PC-9 (cell line): ENCODE measurements around the gene MYBPC3.

Source experiments
- EZH2 ChIP-seq: fragments of 200-600 bp; sonication (generic); IDR thresholded peaks from 2 replicates; pipeline ENCODE4 v1.8.0; 2017; ENCODE audit warnings: antibody characterized with exemption, low read depth
- TF ChIP-seq, protein P1 (sequence below): fragments of 200-600 bp; sonication (generic); conservative IDR thresholded peaks from 2 replicates; pipeline ENCODE4 v1.6.1; 2017; ENCODE audit warnings: mixed run types, antibody characterized with exemption, mild to moderate bottlenecking, moderate library complexity

DNA sequence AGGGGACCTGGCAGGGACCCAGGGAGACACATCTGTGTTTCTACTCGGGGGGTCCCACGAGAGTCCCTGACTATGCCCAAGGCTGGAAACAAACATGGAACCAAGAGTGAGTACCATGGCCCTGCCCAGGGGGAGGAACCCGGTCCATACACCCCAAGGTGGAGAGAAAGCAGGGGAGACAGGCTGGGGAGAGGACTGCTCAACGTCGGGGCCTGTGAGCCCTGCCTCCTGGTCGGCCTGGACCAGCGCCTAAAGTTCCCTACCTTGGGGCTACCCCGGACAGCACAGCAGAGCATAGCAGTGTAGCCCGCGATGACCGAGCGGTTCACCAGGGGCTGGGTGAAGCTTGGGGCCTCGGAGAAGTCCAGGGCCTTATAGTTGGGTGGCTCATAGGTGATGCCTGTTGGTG lies 20.2 kb downstream of the MYBPC3 start:
- TF ChIP-seq, protein P1, sequence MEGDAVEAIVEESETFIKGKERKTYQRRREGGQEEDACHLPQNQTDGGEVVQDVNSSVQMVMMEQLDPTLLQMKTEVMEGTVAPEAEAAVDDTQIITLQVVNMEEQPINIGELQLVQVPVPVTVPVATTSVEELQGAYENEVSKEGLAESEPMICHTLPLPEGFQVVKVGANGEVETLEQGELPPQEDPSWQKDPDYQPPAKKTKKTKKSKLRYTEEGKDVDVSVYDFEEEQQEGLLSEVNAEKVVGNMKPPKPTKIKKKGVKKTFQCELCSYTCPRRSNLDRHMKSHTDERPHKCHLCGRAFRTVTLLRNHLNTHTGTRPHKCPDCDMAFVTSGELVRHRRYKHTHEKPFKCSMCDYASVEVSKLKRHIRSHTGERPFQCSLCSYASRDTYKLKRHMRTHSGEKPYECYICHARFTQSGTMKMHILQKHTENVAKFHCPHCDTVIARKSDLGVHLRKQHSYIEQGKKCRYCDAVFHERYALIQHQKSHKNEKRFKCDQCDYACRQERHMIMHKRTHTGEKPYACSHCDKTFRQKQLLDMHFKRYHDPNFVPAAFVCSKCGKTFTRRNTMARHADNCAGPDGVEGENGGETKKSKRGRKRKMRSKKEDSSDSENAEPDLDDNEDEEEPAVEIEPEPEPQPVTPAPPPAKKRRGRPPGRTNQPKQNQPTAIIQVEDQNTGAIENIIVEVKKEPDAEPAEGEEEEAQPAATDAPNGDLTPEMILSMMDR, result no peak
- no peak for TF ChIP-seq EZH2
